DMS153 treated with DMSO at 0.1 percent for 48 hours (cell line): Measurements from ENCODE around the gene TCF7.

Experiments used
- DNase-seq: peaks from one replicate; lab custom pipeline; 2025; ENCODE audit not compliant: unreplicated experiment; lab: John Stamatoyannopoulos, UW

The TCF7 gene

GRCh38 chr5:134088994-134089560, 25.4 kb upstream of the TCF7 start:
- no peak for DNase-seq

DNA sequence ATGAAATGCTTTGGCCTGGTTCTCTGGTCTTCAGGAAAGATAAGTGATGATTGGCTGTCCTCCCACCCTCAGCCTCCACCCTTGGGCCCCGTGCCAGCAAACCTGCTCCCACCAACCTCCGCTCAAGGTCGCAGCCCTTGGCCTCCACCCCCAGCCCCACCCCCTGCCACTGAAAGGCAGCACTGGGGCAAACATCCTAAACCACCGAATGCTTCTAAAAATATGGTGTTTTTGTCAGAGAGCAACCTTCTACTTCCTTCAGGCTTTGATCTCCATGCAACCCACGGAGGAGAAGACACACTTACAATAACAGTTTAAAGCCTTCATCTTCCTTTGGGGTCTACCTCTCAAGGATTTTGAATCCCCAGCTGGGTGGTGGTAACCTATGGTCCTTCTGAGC, 24.0 kb upstream of the TCF7 start:
- DNase-seq, result no peak

DNA sequence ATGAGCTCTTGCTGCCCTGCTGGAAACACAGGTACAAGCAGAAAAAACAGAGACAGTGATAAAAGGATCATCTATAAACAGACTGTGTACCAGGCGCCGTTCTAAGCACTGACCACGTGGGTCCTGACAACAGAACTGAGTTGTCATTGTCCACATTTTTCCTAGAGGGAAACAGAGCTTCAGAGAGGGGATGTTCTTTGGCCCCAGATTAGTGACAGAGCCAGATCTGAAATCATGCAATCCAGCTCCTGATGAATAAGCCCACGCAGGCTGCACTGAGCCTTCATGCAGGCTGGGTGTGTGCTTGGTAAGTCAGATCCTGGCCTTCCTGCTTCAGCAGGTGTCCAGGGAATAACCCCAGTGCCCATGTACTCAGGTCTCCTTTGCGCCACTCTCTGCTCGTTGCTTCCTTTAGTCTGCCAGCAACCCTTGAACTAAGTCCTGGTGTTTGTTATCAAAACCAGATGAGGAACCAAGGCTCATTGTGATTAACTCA, 22.8 kb upstream of the TCF7 start:
- DNase-seq, result no peak

- DNase-seq, result no peak
Observed at GRCh38 chr5:134092875-134093274, 21.6 kb upstream of the TCF7 start.

- DNase-seq, result no peak
Observed at GRCh38 chr5:134093351-134093750, 21.1 kb upstream of the TCF7 start.

DNA sequence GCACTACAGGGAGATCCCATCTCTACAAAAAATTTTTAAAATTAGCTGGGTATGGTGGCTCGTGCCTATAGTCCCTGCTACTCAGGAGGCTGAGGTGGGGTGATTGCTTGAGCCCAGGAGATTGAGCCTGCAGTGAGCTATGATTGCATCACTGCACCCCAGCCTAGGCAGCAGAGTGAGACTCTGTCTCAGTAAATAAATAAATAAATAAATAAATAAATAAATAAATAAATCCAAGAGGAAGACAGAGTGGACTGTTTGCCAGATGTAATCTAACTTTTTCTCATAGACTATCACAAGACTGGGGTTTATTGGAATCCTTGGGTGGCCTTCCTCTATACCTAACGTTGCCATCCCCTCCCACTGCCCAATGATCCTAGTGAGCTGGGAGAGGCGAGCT, 19.2 kb upstream of the TCF7 start:
- DNase-seq, result no peak

DNA sequence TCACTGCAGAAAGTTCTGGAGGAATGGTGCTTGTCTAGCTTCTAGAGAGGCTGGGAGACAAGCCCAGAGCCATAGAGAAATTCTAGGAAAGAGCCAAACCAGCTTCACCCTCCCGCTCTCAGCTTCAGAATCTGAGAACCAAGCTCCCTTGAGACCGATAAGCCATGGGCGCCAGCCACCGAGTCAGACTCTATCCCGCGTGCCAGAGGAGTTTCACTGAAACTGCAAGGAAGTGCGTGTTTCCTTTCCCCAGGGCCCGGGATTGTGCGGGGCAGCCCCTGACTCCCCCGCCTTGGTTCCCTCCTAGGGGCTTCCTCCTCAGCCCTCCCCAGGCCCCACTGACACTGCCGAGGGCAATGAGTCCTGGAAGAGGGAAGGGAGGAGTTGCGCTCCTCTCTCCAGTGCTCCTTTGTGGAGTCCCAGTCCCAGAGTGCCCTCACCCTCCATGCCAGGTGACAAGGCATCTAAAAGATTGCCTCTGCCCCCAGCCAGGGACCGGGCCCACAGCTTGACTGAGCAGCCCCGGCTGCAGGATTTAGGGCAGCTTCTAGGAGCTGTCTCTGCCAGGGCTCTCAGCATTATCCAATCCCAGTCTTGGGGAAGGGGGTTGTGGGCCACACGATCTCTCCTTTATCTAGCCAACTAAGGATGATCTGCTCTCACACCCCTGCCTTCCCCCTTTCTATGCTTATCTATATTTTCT, 18.4 kb upstream of the TCF7 start:
- no peak for DNase-seq

- no peak for DNase-seq
Observed at GRCh38 chr5:134097211-134097749, 17.2 kb upstream of the TCF7 start.

DNA sequence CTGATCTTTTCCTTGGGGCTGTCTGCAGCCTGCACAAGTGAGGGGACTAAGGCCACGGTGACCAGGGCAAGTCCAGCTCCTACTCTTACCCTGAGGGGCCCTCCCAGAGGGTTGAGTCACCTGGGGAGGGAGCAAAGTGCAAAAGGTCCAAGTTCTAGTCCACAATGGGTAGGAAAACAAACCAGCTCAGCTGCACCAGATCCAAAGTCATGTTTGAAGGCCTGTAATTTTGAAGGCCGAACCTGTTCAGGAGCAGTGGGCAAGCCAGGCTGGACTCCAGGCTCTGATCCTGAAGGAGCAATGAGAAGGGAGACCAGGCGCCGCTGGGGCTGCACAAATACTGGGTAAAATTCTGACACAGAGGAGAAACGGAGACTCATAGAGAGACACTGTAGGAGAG, 15.8 kb upstream of the TCF7 start:
- no peak for DNase-seq

- DNase-seq, result no peak
Observed at GRCh38 chr5:134099288-134099872, 15.1 kb upstream of the TCF7 start.

GRCh38 chr5:134099939-134100282, 14.6 kb upstream of the TCF7 start:
- DNase-seq, result no peak

DNA sequence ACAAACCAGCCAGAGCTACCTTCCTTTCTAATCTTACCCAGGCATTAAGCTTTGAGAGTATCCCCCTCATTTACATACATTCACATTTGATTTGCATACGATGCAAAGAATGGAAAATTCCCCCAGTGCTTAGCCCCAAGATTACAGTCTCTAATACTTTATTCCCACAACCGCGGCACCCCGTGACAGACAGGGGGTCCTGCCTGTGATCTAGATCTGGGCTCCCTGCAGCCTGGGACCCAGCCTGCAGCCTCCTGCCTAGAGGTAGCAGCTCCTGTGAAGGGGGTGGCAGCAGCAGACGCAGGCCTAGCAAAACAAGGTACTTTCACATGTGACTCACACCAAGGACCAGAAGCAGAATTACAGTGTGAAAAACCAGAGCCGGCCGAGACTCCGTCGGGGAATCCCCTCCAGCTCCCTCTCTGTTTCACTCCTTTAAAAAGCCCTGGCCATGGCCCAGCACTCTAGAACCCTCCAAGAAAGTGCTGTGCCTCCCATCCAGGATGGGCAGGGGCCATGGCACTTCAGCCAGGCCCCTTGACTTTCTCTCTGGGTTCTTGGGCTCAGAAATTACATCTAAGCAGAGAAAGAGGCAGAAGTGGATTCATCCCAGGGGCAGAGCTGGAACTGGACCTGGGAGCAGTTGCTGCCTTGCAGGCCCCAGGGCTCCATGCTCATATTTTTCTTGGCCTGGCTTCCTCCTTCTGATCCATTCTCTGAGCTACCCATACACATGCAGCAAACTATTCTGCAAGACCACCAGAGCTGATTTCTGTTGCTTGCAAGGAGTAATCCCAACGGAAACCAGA, 14.0 kb upstream of the TCF7 start:
- DNase-seq, result no peak

- no peak for DNase-seq
Observed at GRCh38 chr5:134101686-134102439, 12.6 kb upstream of the TCF7 start.

DNA sequence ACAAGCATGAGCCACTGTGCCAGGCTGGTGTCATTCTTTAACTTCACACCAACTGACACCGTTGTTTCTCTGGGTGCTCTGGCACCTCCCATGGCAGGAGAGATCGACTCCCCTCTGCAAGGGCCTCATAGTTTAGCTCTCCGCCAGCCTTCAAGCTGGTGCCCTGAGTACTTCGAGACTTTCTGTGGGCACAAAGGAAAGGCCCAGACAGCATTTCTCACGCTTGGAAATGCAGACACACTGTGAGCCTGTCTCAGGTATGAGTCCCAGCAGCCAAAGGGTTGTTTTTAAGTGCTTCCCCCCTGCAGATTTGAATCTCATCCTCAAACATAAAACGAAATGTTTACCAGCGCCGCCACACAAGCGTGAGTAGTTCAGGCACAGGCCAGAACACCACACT, 11.1 kb upstream of the TCF7 start:
- no peak for DNase-seq

DNA sequence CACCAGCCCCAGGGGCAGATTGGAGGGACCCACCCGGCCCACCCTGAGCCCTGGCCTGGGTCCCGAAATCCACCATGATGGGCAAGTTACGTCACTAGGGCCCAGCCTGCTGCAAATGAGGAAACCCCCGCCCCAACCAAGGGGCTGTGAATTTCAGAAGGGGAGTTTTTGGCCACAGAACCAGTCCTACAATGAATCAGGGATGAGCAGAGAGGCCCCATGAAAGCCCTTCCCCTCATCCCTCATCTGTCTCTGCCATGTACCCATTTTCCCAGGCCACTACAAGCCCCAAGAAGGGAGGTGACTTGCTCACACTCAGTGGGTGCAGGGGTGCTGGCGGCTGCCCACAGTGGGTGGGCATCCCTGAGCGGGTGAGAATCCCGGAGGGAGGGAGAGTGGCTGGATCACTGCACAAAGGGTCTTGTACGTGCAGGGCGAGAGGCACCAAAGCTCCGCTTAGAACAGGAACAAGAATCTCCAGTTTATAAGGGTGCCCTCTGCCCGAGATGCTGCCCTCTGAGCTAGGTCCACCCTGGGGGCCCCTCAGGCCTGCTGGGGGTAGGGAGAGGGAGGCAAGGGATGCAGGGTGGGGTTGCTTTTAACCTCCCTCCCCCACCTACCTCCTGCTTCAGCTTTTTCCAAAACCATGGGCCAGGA, 10.4 kb upstream of the TCF7 start:
- DNase-seq, result no peak

- no peak for DNase-seq
Observed at GRCh38 chr5:134106991-134107701, 7.3 kb upstream of the TCF7 start.

GRCh38 chr5:134107779-134108178, 6.7 kb upstream of the TCF7 start:
- no peak for DNase-seq

DNA sequence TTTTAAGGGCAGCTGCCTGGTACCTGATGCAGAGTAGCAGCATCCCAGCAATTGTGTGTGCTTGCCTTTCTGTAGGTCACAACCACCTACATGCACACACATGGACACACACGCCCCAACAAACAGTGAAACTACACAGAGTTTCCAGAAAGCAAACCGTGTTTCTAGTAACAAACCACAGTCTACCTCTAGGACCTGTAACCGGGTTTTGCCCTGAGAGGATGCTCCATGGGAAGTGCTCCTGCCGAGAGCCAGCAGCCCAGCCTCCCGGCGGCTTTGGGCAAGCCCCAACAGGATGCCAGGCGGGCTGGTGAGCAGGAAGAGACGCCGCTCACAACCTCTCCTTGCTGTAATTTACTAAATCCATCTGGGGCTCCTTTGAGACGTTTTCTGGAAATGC, 4.1 kb upstream of the TCF7 start:
- DNase-seq, result no peak

DNA sequence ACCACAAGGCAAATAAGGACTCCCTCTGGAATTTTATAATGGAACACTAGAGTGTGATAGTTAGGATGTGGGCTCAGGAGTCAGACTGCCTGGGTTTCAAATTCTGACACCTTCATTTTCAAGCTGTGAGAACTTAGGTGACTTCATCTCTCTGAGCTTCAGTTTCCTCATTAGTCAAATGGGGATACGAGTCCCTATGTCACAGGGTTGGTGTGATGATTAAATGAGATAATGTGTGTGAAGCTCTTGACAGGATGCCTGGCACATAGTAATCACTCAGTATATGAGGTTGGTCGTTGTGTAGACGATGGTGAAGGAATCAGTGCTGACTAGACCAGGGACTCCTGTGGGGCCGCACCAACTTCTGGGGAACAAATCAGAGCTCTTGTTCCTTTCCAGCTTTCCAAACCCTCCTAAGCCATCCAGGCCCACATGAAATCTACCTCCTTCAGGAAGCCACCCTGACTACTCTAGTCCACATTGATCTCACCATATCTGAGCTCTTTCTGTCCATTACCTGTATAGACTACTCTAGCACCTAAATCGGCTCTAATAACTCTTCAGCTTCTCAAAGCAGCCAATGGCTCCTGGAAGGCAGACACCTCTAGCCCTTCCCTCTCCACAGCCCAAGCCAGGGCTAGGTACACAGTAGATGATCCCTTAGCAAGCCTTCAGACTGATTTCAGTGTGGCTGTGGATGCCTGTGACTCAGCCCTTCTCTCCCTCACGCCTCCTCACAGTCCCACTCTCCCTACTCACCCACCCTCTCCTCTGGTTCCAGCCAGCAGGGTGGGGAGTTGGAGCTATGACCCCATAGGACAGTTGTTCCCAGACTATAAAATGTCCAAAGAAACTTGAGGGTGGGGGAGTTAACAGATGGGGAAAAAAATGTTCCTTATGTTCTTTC, 2.5 kb upstream of the TCF7 start:
- no peak for DNase-seq
